WTC11 (cell line): ENCODE data around the gene NEDD9. TPM values are rescaled to one million over a fixed set of nuclear protein-coding genes. Genes with fewer than 3 reads are reported as not detected.
A peak's percentile ranks its signal among the peaks of the same experiment; 100 is the strongest.

Experiments
- ATAC-seq: fragments of 200-7000 bp; cut with Tn5 transposase; 2 replicates; pipeline ENCODE4 v1.10.0; 2021; ENCODE audit warnings: mild to moderate bottlenecking, moderate library complexity
- CTCF ChIA-PET: fragments of 300-600 bp; sonication (Branson Sonifier 250); formaldehyde crosslinking; loops from one replicate; lab custom pipeline; 2021; ENCODE audit warnings: antibody characterized with exemption; lab: Charles Lee
- POLR2A ChIA-PET: fragments of 350-600 bp; sonication (Branson Sonifier 250); formaldehyde crosslinking; loops from one replicate; lab custom pipeline; 2021; ENCODE audit warnings: antibody characterized with exemption; lab: Charles Lee
- DNase-seq: peaks from one replicate; pipeline ENCODE4 v3.0.0; 2021; ENCODE audit warnings: low spot score
- H3K27ac Mint-ChIP-seq: 2 replicates; pipeline ENCODE4 v1.8.0; 2021; ENCODE audit warnings: mixed read lengths
- H3K27me3 Mint-ChIP-seq: 2 replicates; pipeline ENCODE4 v1.8.0; 2021; ENCODE audit warnings: low read depth, mild to moderate bottlenecking, moderate library complexity, mixed read lengths
- H3K36me3 Mint-ChIP-seq: 2 replicates; pipeline ENCODE4 v1.8.0; 2021; ENCODE audit warnings: mixed read lengths
- H3K4me1 Mint-ChIP-seq: 2 replicates; pipeline ENCODE4 v1.8.0; 2022; ENCODE audit warnings: mixed read lengths
- H3K4me3 Mint-ChIP-seq: 2 replicates; pipeline ENCODE4 v1.8.0; 2021; ENCODE audit warnings: mild to moderate bottlenecking, moderate library complexity, mixed read lengths
- H3K9me3 Mint-ChIP-seq: 2 replicates; pipeline ENCODE4 v1.8.0; 2021; ENCODE audit warnings: mixed read lengths
- ATF3 ChIP-seq: sonication (generic); formaldehyde crosslinking; conservative IDR thresholded peaks from 2 replicates; pipeline ENCODE4 v1.8.1; 2022; ENCODE audit warnings: mild to moderate bottlenecking, missing genetic modification reagents
- ELF4 ChIP-seq: sonication (generic); formaldehyde crosslinking; IDR thresholded peaks from 2 replicates; pipeline ENCODE4 v1.8.1; 2022; ENCODE audit warnings: low read depth, mild to moderate bottlenecking, moderate library complexity, missing genetic modification reagents
- ESRRA ChIP-seq: sonication (generic); formaldehyde crosslinking; IDR thresholded peaks from 2 replicates; pipeline ENCODE4 v1.8.1; 2022; ENCODE audit warnings: mild to moderate bottlenecking, missing genetic modification reagents, borderline replicate concordance
- FOXK1 ChIP-seq: sonication (generic); formaldehyde crosslinking; IDR thresholded peaks from 2 replicates; pipeline ENCODE4 v1.8.0; 2022; ENCODE audit warnings: mild to moderate bottlenecking, moderate library complexity, missing genetic modification reagents
- MAX ChIP-seq: sonication (generic); formaldehyde crosslinking; IDR thresholded peaks from 2 replicates; pipeline ENCODE4 v1.8.0; 2022; ENCODE audit warnings: mild to moderate bottlenecking, missing genetic modification reagents
- MXD4 ChIP-seq: fragments of 250-450 bp; sonication (Bioruptor Pico); IDR thresholded peaks from 2 replicates; pipeline ENCODE4 v1.8.0; 2021; ENCODE audit warnings: mild to moderate bottlenecking, moderate library complexity, borderline replicate concordance
- NFATC4 ChIP-seq: fragments of 250-450 bp; sonication (Bioruptor Pico); IDR thresholded peaks from 2 replicates; pipeline ENCODE4 v1.9.0; 2021; ENCODE audit warnings: mild to moderate bottlenecking
- NR1H2 ChIP-seq: sonication (generic); formaldehyde crosslinking; IDR thresholded peaks from 2 replicates; pipeline ENCODE4 v1.9.0; 2021; ENCODE audit warnings: mild to moderate bottlenecking, moderate library complexity, missing genetic modification reagents
- OVOL2 ChIP-seq: fragments of 250-450 bp; sonication (Bioruptor Pico); IDR thresholded peaks from 2 replicates; pipeline ENCODE4 v1.9.0; 2021; ENCODE audit warnings: mild to moderate bottlenecking, borderline replicate concordance
- PRRX2 ChIP-seq: fragments of 250-450 bp; sonication (Bioruptor Pico); IDR thresholded peaks from 2 replicates; pipeline ENCODE4 v1.8.0; 2021; ENCODE audit warnings: mild to moderate bottlenecking
- RORB ChIP-seq: fragments of 250-450 bp; sonication (Bioruptor Pico); IDR thresholded peaks from 2 replicates; pipeline ENCODE4 v1.9.0; 2021; ENCODE audit warnings: mild to moderate bottlenecking
- SMAD4 ChIP-seq: sonication (generic); formaldehyde crosslinking; IDR thresholded peaks from 2 replicates; pipeline ENCODE4 v1.8.0; 2022; ENCODE audit warnings: mild to moderate bottlenecking, missing genetic modification reagents
- SOX15 ChIP-seq: fragments of 250-450 bp; sonication (Bioruptor Pico); IDR thresholded peaks from 2 replicates; pipeline ENCODE4 v1.9.0; 2021; ENCODE audit warnings: mild to moderate bottlenecking
- ZNF219 ChIP-seq: sonication (generic); formaldehyde crosslinking; IDR thresholded peaks from 2 replicates; pipeline ENCODE4 v1.8.0; 2023; ENCODE audit warnings: missing genetic modification reagents, mild to moderate bottlenecking, borderline replicate concordance
- ZNF263 ChIP-seq: sonication (generic); formaldehyde crosslinking; IDR thresholded peaks from 2 replicates; pipeline ENCODE4 v1.8.1; 2022; ENCODE audit warnings: low read depth, mild to moderate bottlenecking, moderate library complexity, missing genetic modification reagents
- ZNF281 ChIP-seq: sonication (generic); formaldehyde crosslinking; IDR thresholded peaks from 2 replicates; pipeline ENCODE4 v1.8.0; 2023; ENCODE audit warnings: mild to moderate bottlenecking, missing genetic modification reagents
- ZNF317 ChIP-seq: sonication (generic); formaldehyde crosslinking; IDR thresholded peaks from 2 replicates; pipeline ENCODE4 v1.8.1; 2023; ENCODE audit warnings: low read depth, mild to moderate bottlenecking, moderate library complexity, missing genetic modification reagents, borderline replicate concordance
- ZNF423 ChIP-seq: fragments of 250-450 bp; sonication (Bioruptor Pico); IDR thresholded peaks from 2 replicates; pipeline ENCODE4 v2.1.2; 2022; ENCODE audit warnings: mild to moderate bottlenecking, moderate library complexity
- total RNA-seq: library from RNA; stranded (reverse); gene quantifications from 3 replicates; pipeline ENCODE4 v1.2.3, GENCODE V29; 2021
- TF ChIP-seq, protein P1 (sequence below): sonication (generic); formaldehyde crosslinking; IDR thresholded peaks from 2 replicates; pipeline ENCODE4 v1.8.0; 2022; ENCODE audit warnings: missing genetic modification reagents

Gene NEDD9
- total RNA-seq, 1 experiment from 2014 or later = 9.8 TPM

DNA sequence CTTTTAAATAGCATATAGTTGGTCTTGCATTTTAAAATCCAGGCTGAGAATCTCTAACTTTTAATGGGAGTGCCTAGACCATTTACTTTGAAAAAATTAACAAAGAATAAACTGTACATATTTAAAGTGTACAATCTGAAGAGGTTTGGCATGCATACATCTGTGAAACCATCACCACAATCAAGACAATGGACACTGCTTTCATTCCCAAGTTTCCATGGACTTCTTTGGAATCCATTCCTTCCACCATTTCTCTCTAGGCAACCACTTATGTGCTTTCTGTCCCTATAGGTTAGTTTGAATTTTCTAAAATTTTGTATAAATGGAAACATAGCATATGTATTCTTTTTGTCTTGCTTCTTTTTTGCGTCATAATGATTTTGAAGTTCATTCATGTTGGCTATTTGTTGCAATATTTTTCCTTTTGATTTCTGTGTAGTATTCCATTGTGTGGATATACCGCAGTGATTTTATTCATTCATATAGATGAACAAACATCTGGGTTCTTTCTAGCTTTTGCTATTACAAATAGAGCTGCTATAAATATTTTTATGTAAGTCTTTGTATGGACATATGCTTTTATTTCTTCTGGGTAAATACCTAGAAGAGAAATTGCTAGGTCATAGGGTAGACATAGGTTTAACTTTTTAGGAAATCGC lies 50.9 kb downstream of the NEDD9 start:
- H3K36me3 Mint-ChIP-seq = peaks cover 40% of the 10 kb centered on the region
- H3K4me3 Mint-ChIP-seq = no peak overlapping the region
- CTCF ChIA-PET = no interaction called here
- H3K4me1 Mint-ChIP-seq = peaks cover 22% of the 10 kb centered on the region
- DNase-seq (no peak), ATAC-seq (no peak)
- no peaks in the 10 kb centered on the region for H3K27me3 Mint-ChIP-seq
- peaks cover 27% of the 10 kb centered on the region for H3K9me3 Mint-ChIP-seq
- no peak overlapping the region for H3K27ac Mint-ChIP-seq
- TF ChIP-seq ZNF423 (CRISPR knock-in tag) = no peak
- TF ChIP-seq RORB (CRISPR knock-in tag) = no peak
- TF ChIP-seq OVOL2 (CRISPR knock-in tag) = no peak
- no peak for TF ChIP-seq ZNF317 (CRISPR knock-in tag)
- TF ChIP-seq MAX (CRISPR knock-in tag) = no peak
- no peak for TF ChIP-seq PRRX2 (CRISPR knock-in tag)
- no peak for TF ChIP-seq ELF4 (CRISPR knock-in tag)
- TF ChIP-seq SOX15 (CRISPR knock-in tag) = no peak
- no peak for TF ChIP-seq SMAD4 (CRISPR knock-in tag)
- no peak for TF ChIP-seq ZNF263 (CRISPR knock-in tag)
- no peak for TF ChIP-seq MXD4
- TF ChIP-seq, protein P1, sequence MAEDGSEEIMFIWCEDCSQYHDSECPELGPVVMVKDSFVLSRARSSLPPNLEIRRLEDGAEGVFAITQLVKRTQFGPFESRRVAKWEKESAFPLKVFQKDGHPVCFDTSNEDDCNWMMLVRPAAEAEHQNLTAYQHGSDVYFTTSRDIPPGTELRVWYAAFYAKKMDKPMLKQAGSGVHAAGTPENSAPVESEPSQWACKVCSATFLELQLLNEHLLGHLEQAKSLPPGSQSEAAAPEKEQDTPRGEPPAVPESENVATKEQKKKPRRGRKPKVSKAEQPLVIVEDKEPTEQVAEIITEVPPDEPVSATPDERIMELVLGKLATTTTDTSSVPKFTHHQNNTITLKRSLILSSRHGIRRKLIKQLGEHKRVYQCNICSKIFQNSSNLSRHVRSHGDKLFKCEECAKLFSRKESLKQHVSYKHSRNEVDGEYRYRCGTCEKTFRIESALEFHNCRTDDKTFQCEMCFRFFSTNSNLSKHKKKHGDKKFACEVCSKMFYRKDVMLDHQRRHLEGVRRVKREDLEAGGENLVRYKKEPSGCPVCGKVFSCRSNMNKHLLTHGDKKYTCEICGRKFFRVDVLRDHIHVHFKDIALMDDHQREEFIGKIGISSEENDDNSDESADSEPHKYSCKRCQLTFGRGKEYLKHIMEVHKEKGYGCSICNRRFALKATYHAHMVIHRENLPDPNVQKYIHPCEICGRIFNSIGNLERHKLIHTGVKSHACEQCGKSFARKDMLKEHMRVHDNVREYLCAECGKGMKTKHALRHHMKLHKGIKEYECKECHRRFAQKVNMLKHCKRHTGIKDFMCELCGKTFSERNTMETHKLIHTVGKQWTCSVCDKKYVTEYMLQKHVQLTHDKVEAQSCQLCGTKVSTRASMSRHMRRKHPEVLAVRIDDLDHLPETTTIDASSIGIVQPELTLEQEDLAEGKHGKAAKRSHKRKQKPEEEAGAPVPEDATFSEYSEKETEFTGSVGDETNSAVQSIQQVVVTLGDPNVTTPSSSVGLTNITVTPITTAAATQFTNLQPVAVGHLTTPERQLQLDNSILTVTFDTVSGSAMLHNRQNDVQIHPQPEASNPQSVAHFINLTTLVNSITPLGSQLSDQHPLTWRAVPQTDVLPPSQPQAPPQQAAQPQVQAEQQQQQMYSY (CRISPR knock-in tag) = no peak
- TF ChIP-seq NR1H2 (CRISPR knock-in tag) = no peak
- no peak for TF ChIP-seq ZNF281
- POLR2A ChIA-PET = no interaction called here

DNA sequence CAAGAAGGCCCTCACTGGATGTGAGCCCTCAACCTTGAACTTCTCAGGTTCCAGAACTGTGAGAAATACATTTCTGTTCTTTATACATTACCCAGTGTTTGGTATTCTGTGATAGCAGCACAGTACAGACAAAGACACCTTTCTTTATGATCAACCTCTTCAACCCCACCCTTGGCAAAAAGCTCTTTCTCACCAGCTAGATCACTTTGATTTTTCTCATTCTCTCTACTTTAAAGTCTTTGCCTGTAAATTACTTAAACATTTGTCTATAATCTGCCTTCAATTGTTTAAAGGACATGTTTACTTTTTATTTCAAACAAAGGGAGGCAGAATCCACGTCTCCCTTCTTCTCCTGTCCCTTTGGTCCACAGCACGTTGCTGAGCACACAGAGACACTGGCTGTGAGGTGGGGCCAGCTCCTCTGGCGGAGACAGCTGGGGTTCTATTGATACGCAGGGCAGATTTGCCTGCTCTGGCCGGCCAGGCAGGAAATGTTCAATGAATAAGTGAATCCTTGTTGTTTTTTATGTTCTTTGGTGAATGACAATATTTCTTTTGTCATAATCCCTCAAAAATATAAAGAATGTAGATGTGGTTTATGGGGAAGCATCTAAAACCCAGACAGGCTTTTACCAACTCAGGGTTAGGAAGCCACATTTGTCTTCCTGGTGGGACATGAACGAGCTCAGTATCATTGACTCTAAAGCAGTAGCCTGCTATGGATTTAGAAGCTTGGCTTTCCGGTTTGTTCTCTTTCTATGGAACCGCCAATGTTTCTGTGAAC lies 52.9 kb downstream of the NEDD9 start:
- H3K27ac Mint-ChIP-seq = peak overlapping the region; percentile 1

More for the DNA sequence above, 52.9 kb downstream of the NEDD9 start:
- ATAC-seq (peak; percentile 93), DNase-seq (no peak)
- peaks cover 22% of the 10 kb centered on the region for H3K4me1 Mint-ChIP-seq
- no peaks in the 10 kb centered on the region; the same call in 1 of the 2 replicates for H3K27me3 Mint-ChIP-seq
- peaks cover 20% of the 10 kb centered on the region for H3K9me3 Mint-ChIP-seq
- TF ChIP-seq ESRRA (no peak), PRRX2 (CRISPR knock-in tag) (no peak), FOXK1 (CRISPR knock-in tag) (0 out of 2 replicates have a peak, but pooled peaks have one; percentile 37), NFATC4 (CRISPR knock-in tag) (no peak), ATF3 (CRISPR knock-in tag) (no peak), ZNF219 (CRISPR knock-in tag) (no peak)
- CTCF ChIA-PET = interaction anchor here (1.5 to 2.1 kb wide), 2 partner anchors 62 to 317 kb away, joined by 6 to 7 read pairs; no protein-coding TSS in a partner anchor
- peaks cover 23% of the 10 kb centered on the region for H3K36me3 Mint-ChIP-seq
- H3K4me3 Mint-ChIP-seq = peak overlapping the region; percentile 2; the same call in 1 of the 2 replicates
- POLR2A ChIA-PET = interaction anchor here (0.6 to 1.0 kb wide), 2 partner anchors 13 to 82 kb away, joined by 3 to 4 read pairs; no protein-coding TSS in a partner anchor
